IPS DF 6.9 (cell line): ENCODE measurements around the gene OVCH1.
A peak's percentile ranks its signal among the peaks of the same experiment; 100 is the strongest.
"Not testable (repeated sequence)": the region's sequence is repeated elsewhere in the genome, so short reads cannot be mapped to it uniquely, and the experiment has no call there.

ENCODE experiments used
- DNase-seq: peaks from one replicate; pipeline ENCODE4 v3.0.0-alpha.2; 2013; ENCODE audit warnings: low read depth, low spot score
- H3K27ac ChIP-seq: one replicate; pipeline ENCODE4 v1.5.1; 2013; ENCODE audit warnings: low read length, control low read depth
- H3K27me3 ChIP-seq: 2 replicates; pipeline ENCODE4 v1.6.1; 2013; ENCODE audit warnings: mild to moderate bottlenecking, low read length; ENCODE audit not compliant: control insufficient read depth, insufficient read depth
- H3K36me3 ChIP-seq: 2 replicates; pipeline ENCODE4 v1.6.1; 2013; ENCODE audit warnings: low read length; ENCODE audit not compliant: control insufficient read depth, insufficient read depth
- H3K4me1 ChIP-seq: 2 replicates; pipeline ENCODE4 v1.6.1; 2013; ENCODE audit warnings: low read length; ENCODE audit not compliant: control insufficient read depth, insufficient read depth
- H3K4me3 ChIP-seq: 2 replicates; pipeline ENCODE4 v1.5.1; 2013; ENCODE audit warnings: mild to moderate bottlenecking, low read length
- H3K9me3 ChIP-seq: 2 replicates; pipeline ENCODE4 v1.6.1; 2013; ENCODE audit warnings: low read length, inconsistent platforms; ENCODE audit not compliant: control insufficient read depth, insufficient read depth
- WGBS: extraction: QIAGEN DNeasy Blood & Tissue Kit; methylation state at CpG from one replicate; pipeline ENCODE4 v1.1.7; 2013; ENCODE audit warnings: mixed read lengths, missing lambda C conversion rate; ENCODE audit not compliant: insufficient read length, insufficient coverage; 5-methylcytosine and 5-hydroxymethylcytosine counted together

Gene OVCH1

DNA sequence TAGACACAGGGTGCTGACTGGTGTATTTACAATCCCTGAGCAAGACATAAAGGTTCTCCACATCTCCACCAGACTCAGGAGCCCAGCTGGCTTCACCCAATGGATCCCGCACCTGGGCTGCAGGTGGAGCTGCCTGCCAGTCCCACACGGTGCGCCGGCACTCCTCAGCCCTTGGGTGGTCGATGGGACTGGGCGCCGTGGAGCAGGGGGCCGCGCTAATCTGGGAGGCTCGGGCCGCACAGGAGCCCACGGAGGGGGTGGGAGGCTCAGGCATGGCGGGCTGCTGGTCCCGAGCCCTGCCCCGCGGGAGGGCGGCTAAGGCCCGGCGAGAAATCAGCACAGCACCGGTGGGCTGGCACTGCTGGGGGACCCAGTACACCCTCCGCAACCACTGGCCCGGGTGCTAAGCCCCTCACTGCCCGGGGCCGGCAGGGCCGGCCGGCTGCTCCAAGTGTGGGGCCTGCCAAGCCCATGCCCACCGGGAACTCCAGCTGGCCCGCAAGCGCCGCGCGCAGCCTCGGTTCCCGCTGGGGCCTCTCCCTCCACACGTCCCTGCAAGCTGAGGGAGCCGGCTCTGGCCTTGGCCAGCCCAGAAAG lies 111.3 kb downstream of the OVCH1 start:
- no CpG with 5 or more reads among the region's 36 CpGs for WGBS
- not testable (repeated sequence) for H3K4me3 ChIP-seq, DNase-seq, H3K36me3 ChIP-seq, H3K27ac ChIP-seq, H3K27me3 ChIP-seq, H3K9me3 ChIP-seq, H3K4me1 ChIP-seq

DNA sequence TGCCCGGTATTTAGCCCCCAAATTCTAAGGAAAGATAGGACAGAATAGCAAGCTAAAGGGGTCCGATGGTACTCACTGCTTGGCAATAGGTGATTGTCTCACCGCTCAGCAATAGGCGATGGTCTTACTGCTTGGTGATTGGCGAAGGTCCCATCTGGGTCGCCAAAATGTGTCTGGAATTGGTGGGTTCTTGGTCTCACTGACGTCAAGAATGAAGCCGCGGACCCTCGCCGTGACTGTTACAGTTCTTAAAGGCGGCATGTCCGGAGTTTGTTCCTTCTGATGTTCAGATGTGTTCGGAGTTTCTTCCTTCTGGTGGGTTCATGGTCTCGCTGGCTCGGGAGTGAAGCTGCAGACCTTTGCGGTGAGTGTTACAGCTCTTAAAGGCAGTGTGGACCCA lies 112.3 kb downstream of the OVCH1 start:
- H3K4me3 ChIP-seq, H3K27me3 ChIP-seq, DNase-seq, H3K36me3 ChIP-seq, H3K4me1 ChIP-seq, H3K27ac ChIP-seq, H3K9me3 ChIP-seq: not testable (repeated sequence)
- no CpG with 5 or more reads among the region's 17 CpGs for WGBS

DNA sequence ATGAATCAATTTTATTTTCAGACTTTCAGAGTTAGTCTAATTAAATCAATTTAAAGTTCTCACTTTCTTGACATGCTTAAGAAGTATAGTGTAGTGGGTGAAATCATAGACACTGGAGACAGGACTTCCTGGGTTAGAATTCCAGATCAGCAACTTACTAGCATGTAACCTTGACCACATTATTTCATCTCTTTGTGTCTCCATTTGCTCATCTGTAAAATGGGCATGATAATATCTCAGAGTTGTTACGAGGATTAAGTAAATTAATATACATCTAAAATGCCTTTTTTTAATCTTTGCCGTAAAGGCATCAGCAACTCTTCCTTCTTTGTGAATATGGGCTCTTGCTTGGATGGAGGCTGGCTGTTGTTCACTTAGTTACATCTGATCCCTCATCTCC lies 115.2 kb downstream of the OVCH1 start:
- no peaks in the 10 kb centered on the region for H3K9me3 ChIP-seq
- WGBS, result no CpG with 5 or more reads among the region's 2 CpGs
- H3K4me1 ChIP-seq, result no peaks in the 10 kb centered on the region
- no peaks in the 10 kb centered on the region for H3K27me3 ChIP-seq
- H3K27ac ChIP-seq, result no peak overlapping the region
- H3K4me3 ChIP-seq, result no peak overlapping the region
- DNase-seq, result no peak
- no peaks in the 10 kb centered on the region for H3K36me3 ChIP-seq

DNA sequence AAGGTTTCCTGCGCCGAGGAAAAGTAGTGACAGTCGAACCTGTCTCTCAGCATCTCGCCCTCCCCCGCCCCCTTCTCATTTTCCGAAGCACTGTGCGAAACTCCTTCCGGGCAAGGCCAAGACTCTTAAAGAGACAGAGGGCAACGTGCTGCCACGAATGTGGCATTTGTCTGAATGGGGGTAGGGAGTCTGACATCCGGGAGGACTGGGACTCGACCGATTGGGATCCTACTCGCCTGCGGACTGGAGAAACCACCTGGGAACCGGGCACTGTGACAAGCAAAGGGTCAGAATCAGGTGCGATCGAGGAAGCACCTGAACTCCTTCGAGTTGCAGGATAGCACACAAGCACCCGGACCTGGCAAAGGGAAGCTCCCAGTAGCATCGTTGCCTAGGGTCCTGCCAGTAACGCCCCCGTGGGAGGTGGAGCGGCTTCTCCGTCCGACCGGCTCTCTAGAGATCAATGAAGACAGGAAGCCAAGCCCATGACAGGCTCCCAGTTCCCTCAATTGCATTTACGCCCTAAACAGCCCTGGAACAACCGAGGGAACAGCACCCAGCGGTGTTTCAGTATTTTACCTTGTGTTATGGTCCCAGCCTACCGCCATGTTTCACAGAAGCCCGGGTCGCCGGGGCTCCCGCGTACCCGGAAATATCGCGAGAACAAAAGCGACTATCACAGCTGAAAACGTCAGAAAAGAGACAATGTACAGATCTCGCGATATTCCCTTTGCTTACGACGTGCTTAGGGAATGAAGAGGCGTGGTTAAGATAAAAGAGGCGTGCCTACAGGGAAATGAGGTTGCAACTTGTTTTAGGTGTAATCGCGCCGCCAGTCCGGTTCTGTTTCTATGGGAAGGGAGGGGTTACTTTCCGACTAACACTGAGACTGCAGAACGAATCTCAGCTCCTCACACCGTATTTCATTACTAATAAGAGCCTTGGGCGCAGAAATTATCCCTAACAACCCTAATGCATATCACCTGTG lies 116.7 kb downstream of the OVCH1 start, which contains the start of gene ERGIC2:
ERGIC2 (minus strand) TSS at position 637 of the 988 bp plus-strand sequence. CDS start 9,539 bp downstream, outside the sequence.
- no CpG with 5 or more reads among the region's 55 CpGs for WGBS
- Histone ChIP-seq H3K9me3 (no peaks in the 10 kb centered on the region), H3K36me3 (no peaks in the 10 kb centered on the region), H3K4me1 (no peaks in the 10 kb centered on the region), H3K27ac (no peak within 1 kb of the TSS), H3K27me3 (no peaks in the 10 kb centered on the region), H3K4me3 (peak within 1 kb of the TSS; percentile 100)
- peak; percentile 100 for DNase-seq
